ENCODE data around the gene TAF5L. TPM values are rescaled to one million over a fixed set of nuclear protein-coding genes. Genes with fewer than 3 reads are reported as not detected.

The TAF5L gene
- 10 to 100 TPM; 21.6 to 37.9 (median 32.7) TPM for total RNA-seq
- 19.5 TPM for total RNA-seq (2013)

- H3K36me3 Mint-ChIP-seq: no peaks in the 10 kb centered on the region
- no peaks in the 10 kb centered on the region for H3K9me3 ChIP-seq (ENCODE audit: control insufficient read depth, insufficient read depth, low read length)
- under 1% methylated on average over 97 of the region's 97 CpGs for WGBS (ENCODE audit: insufficient coverage)
- ATAC-seq (peak; percentile 93 to 97 (median 93)), DNase-seq (peak; percentile 81 to 93)
- no peaks in the 10 kb centered on the region for H3K9me3 Mint-ChIP-seq
- intact Hi-C loops (cut with micrococcal nuclease): loop anchor here (2.0 to 10.0 kb wide), 4 partner anchors 69 to 1019 kb away; partner anchors contain the start of genes ABCB10, CCSAP, COG2 and GALNT2
- H3K36me3 ChIP-seq (ENCODE audit: control insufficient read depth, insufficient read depth, low read length): no peaks in the 10 kb centered on the region
- peak within 1 kb of the TSS; percentile 99 for H3K4me3 Mint-ChIP-seq
- peak within 1 kb of the TSS; percentile 59 for H3K27ac ChIP-seq (ENCODE audit: low read length)
- H3K27me3 ChIP-seq (ENCODE audit: control insufficient read depth, insufficient read depth, low read length): no peaks in the 10 kb centered on the region
- peaks cover 16% of the 10 kb centered on the region for H3K4me1 ChIP-seq (ENCODE audit: control insufficient read depth, insufficient read depth, low read length)
- peak within 1 kb of the TSS; percentile 88 to 94 for H3K27ac Mint-ChIP-seq
- peak within 1 kb of the TSS; percentile 85 for H3K4me3 ChIP-seq (ENCODE audit: low read length)
- H3K27me3 Mint-ChIP-seq (ENCODE audit: low read depth in 2 of 2): no peaks in the 10 kb centered on the region
- no peak for TF ChIP-seq CTCF (IDR thresholded peaks at IDR 0.05)
- peaks cover 39 to 41% of the 10 kb centered on the region in 2 donors for H3K4me1 Mint-ChIP-seq
Observed at GRCh38 chr1:229625915-229626831, at the start of gene TAF5L, which contains the start of gene URB2. TAF5L (minus strand) TSS chr1:229626122; CDS start chr1:229614482, 11,640 bp downstream. URB2 (plus strand) TSS chr1:229626247; CDS start chr1:229627634, 1,387 bp downstream.

GRCh38 chr1:229675396-229675795 lies 49.5 kb upstream of the TAF5L start:
- Histone ChIP-seq H3K4me3 (ENCODE audit: low read length) (no peak overlapping the region), H3K9me3 (ENCODE audit: control insufficient read depth, insufficient read depth, low read length) (no peaks in the 10 kb centered on the region), H3K4me1 (ENCODE audit: control insufficient read depth, insufficient read depth, low read length) (no peaks in the 10 kb centered on the region), H3K27ac (ENCODE audit: low read length) (no peak overlapping the region), H3K36me3 (ENCODE audit: control insufficient read depth, insufficient read depth, low read length) (no peaks in the 10 kb centered on the region), H3K27me3 (ENCODE audit: control insufficient read depth, insufficient read depth, low read length) (no peaks in the 10 kb centered on the region)
- no peak overlapping the region for H3K4me3 Mint-ChIP-seq
- no peaks in the 10 kb centered on the region for H3K4me1 Mint-ChIP-seq
- ATAC-seq (no peak), DNase-seq (no peak)
- H3K27me3 Mint-ChIP-seq (ENCODE audit: low read depth in 2 of 2): peaks cover 0 to 7% of the 10 kb centered on the region in 2 donors
- no peaks in the 10 kb centered on the region for H3K9me3 Mint-ChIP-seq
- intact Hi-C loops (cut with micrococcal nuclease): no loop called here
- H3K36me3 Mint-ChIP-seq: no peaks in the 10 kb centered on the region
- no peak for TF ChIP-seq CTCF (IDR thresholded peaks at IDR 0.05)
- no peak overlapping the region for H3K27ac Mint-ChIP-seq

GRCh38 chr1:229674042-229674441 lies 48.1 kb upstream of the TAF5L start:
- H3K27ac Mint-ChIP-seq: no peak overlapping the region
- H3K4me1 Mint-ChIP-seq: no peaks in the 10 kb centered on the region
- no peaks in the 10 kb centered on the region for H3K9me3 Mint-ChIP-seq
- no peaks in the 10 kb centered on the region for H3K9me3 ChIP-seq (ENCODE audit: control insufficient read depth, insufficient read depth, low read length)
- no peak overlapping the region for H3K27ac ChIP-seq (ENCODE audit: low read length)
- ATAC-seq (no peak), DNase-seq (peak in 1 of 2 donors; percentile 23)
- no peak overlapping the region for H3K4me3 ChIP-seq (ENCODE audit: low read length)
- intact Hi-C loops (cut with micrococcal nuclease): no loop called here
- H3K36me3 ChIP-seq (ENCODE audit: control insufficient read depth, insufficient read depth, low read length): no peaks in the 10 kb centered on the region
- no peaks in the 10 kb centered on the region for H3K27me3 Mint-ChIP-seq (ENCODE audit: low read depth in 2 of 2)
- WGBS (ENCODE audit: insufficient coverage): 51% methylated on average over 4 of the region's 5 CpGs
- H3K4me1 ChIP-seq (ENCODE audit: control insufficient read depth, insufficient read depth, low read length): no peaks in the 10 kb centered on the region
- H3K27me3 ChIP-seq (ENCODE audit: control insufficient read depth, insufficient read depth, low read length): no peaks in the 10 kb centered on the region
- no peak for TF ChIP-seq CTCF (IDR thresholded peaks at IDR 0.05)
- H3K4me3 Mint-ChIP-seq: no peak overlapping the region
- no peaks in the 10 kb centered on the region for H3K36me3 Mint-ChIP-seq

Data from natural killer cell (primary cell).